Caco-2 (cell line): Measurements from ENCODE around the gene MOBP. TPM values are rescaled to one million over a fixed set of nuclear protein-coding genes. Genes with fewer than 3 reads are reported as not detected.

ENCODE experiments used
- BruUV-seq: library from RNA; stranded (reverse); fragments of 400-500 nt; replicated peaks from 2 replicates; lab custom pipeline; 2021; lab: Mats Ljungman, UMichigan
- CTCF ChIA-PET: fragments of 300-600 bp; sonication (Branson Sonifier 250); formaldehyde crosslinking; loops from one replicate; lab custom pipeline; 2022; ENCODE audit warnings: antibody characterized with exemption; lab: Charles Lee
- POLR2A ChIA-PET: fragments of 300-600 bp; sonication (Branson Sonifier 250); formaldehyde crosslinking; loops from one replicate; lab custom pipeline; 2022; ENCODE audit warnings: antibody characterized with exemption; lab: Charles Lee
- DNase-seq, 2 experiments: peaks; one replicate each; pipeline versions ENCODE4 v3.0.0 to v3.0.0-alpha.2; 2020 to 2022
- H3K27me3 ChIP-seq: replicated peaks from 2 replicates; pipeline ENCODE4 v1.6.0; 2011; ENCODE audit warnings: low read length; ENCODE audit not compliant: control insufficient read depth, insufficient read depth
- H3K36me3 ChIP-seq: 2 replicates; pipeline ENCODE4 v1.5.1; 2011; ENCODE audit warnings: low read length; ENCODE audit not compliant: control insufficient read depth, insufficient read depth
- H3K4me1 ChIP-seq: fragments of 250-450 bp; sonication (Bioruptor Pico); 2 replicates; pipeline ENCODE4 v1.5.1; 2020; ENCODE audit warnings: mild to moderate bottlenecking
- H3K4me3 ChIP-seq: 2 replicates; pipeline ENCODE4 v1.5.1; 2011; ENCODE audit warnings: low read depth, mild to moderate bottlenecking, control low read depth, low read length
- H3K9me3 ChIP-seq: fragments of 250-450 bp; sonication (Bioruptor Pico); 2 replicates; pipeline ENCODE4 v1.5.1; 2020; ENCODE audit warnings: mild to moderate bottlenecking, moderate library complexity
- H3K27ac Mint-ChIP-seq: one replicate; pipeline ENCODE4 v1.8.0; 2022; ENCODE audit warnings: mixed read lengths; ENCODE audit not compliant: unreplicated experiment
- H3K27me3 Mint-ChIP-seq: one replicate; pipeline ENCODE4 v1.8.0; 2022; ENCODE audit warnings: mixed read lengths; ENCODE audit not compliant: insufficient read depth, unreplicated experiment
- H3K36me3 Mint-ChIP-seq: one replicate; pipeline ENCODE4 v1.8.0; 2022; ENCODE audit warnings: mild to moderate bottlenecking, mixed read lengths; ENCODE audit not compliant: insufficient read depth, unreplicated experiment
- H3K4me1 Mint-ChIP-seq: one replicate; pipeline ENCODE4 v1.8.0; 2022; ENCODE audit warnings: low read depth, mixed read lengths; ENCODE audit not compliant: unreplicated experiment
- H3K4me3 Mint-ChIP-seq: one replicate; pipeline ENCODE4 v1.8.0; 2022; ENCODE audit warnings: mild to moderate bottlenecking, moderate library complexity, mixed read lengths; ENCODE audit not compliant: unreplicated experiment
- H3K9me3 Mint-ChIP-seq: one replicate; pipeline ENCODE4 v1.8.0; 2022; ENCODE audit warnings: mixed read lengths; ENCODE audit not compliant: unreplicated experiment
- intact Hi-C: fragments of 100-400 bp; cut with micrococcal nuclease; formaldehyde crosslinking; loops from one replicate; pipeline ENCODE4 v1.10.0; 2022; ENCODE audit not compliant: unreplicated experiment
- total RNA-seq: library from RNA; stranded (reverse); gene quantifications from 2 replicates; pipeline ENCODE4 v1.2.3, GENCODE V29; 2022
- TF ChIP-seq, protein P1 (sequence below), 2 experiments: fragments of 200-600 bp in 1 of 2; IDR thresholded peaks; 1 replicate in 1 of 2; 2 replicates in 1 of 2; pipeline versions ENCODE4 v1.5.1 to v1.8.0; 2011 to 2022; ENCODE audit warnings: antibody characterized with exemption in 1 of 2, control low read depth in 1 of 2, inconsistent platforms in 1 of 2, low read depth in 1 of 2, low read length in 1 of 2, mild to moderate bottlenecking in 1 of 2, moderate library complexity in 1 of 2; ENCODE audit not compliant: insufficient read depth in 1 of 2, severe bottlenecking in 1 of 2, unreplicated experiment in 1 of 2

Gene MOBP
- total RNA-seq, 1 experiment from 2014 or later, result 0.27 TPM

DNA sequence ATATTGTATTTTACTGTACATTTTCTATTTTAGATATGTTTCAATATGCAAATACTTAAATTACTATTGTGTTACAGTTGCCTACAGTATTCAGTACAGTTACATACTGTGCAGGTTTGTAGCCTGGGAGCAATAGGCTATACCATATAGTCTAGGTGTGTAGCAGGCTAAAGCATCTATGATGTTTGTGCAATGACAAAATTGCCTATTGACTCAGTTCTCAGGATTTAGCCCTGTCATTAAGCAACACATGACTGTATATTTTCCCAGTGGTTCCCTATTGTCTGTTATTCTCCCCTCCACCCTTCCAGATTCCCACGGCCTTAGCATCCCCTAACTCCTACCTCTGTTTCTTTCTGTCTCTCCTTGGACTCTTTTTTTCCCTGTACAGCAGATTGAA is 10.7 kb downstream of the MOBP start:
- no TSS peak for BruUV-seq
- Mint-ChIP-seq H3K9me3 (no peaks in the 10 kb centered on the region), H3K4me3 (no peak overlapping the region), H3K36me3 (no peaks in the 10 kb centered on the region), H3K27ac (no peak overlapping the region), H3K4me1 (no peaks in the 10 kb centered on the region), H3K27me3 (peaks cover 6% of the 10 kb centered on the region)
- Histone ChIP-seq H3K9me3 (no peaks in the 10 kb centered on the region), H3K4me3 (no peak overlapping the region), H3K27me3 (no peaks in the 10 kb centered on the region; the same call in 1 of the 2 replicates), H3K36me3 (no peaks in the 10 kb centered on the region), H3K4me1 (no peaks in the 10 kb centered on the region)
- no peak for DNase-seq
- POLR2A ChIA-PET, result no interaction called here
- CTCF ChIA-PET, result no interaction called here
- intact Hi-C loops, result no loop called here
- TF ChIP-seq, protein P1, sequence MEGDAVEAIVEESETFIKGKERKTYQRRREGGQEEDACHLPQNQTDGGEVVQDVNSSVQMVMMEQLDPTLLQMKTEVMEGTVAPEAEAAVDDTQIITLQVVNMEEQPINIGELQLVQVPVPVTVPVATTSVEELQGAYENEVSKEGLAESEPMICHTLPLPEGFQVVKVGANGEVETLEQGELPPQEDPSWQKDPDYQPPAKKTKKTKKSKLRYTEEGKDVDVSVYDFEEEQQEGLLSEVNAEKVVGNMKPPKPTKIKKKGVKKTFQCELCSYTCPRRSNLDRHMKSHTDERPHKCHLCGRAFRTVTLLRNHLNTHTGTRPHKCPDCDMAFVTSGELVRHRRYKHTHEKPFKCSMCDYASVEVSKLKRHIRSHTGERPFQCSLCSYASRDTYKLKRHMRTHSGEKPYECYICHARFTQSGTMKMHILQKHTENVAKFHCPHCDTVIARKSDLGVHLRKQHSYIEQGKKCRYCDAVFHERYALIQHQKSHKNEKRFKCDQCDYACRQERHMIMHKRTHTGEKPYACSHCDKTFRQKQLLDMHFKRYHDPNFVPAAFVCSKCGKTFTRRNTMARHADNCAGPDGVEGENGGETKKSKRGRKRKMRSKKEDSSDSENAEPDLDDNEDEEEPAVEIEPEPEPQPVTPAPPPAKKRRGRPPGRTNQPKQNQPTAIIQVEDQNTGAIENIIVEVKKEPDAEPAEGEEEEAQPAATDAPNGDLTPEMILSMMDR (IDR thresholded peaks at IDR 0.05; ENCODE audit: insufficient read depth in 1 of 2, low read depth in 1 of 2, low read length in 1 of 2, severe bottlenecking in 1 of 2, unreplicated experiment in 1 of 2), result no peak

DNA sequence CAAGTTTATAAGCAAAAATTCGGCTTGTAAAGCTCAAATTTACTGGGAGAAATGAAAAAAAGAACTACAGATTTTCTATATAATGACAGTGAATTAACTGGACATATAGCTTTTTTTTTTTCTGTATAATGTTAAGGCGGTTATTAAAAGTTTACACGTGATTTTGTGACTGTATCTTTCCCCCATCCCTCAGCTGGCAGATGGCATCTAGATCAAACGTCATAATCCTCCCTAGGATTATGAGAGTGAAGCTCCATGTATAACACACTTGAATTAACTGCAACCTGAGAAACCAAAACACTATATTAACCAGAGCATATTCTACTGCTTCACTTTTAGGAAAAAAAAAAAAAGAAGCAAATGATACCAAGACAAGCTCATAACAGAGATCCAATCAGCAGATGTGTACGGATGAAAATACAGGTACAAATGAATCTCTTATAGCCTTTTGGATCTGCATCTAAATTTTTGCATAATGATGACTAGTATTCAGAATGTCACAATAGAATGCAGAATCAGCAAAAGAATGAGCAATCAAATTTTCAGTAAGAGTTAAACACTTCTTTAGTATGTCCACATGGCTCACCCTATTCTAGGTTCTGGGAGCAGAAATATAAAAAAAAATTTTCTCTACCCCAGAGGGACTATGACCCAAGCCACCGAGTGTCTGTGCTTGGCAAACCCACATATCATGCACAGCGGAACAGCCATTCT is 12.4 kb downstream of the MOBP start:
- TF ChIP-seq, protein P1 (IDR thresholded peaks at IDR 0.05; ENCODE audit: insufficient read depth in 1 of 2, low read depth in 1 of 2, low read length in 1 of 2, severe bottlenecking in 1 of 2, unreplicated experiment in 1 of 2), result no peak
- no peaks in the 10 kb centered on the region; the same call in 1 of the 2 replicates for H3K27me3 ChIP-seq
- Mint-ChIP-seq H3K27me3 (no peaks in the 10 kb centered on the region), H3K4me1 (no peaks in the 10 kb centered on the region), H3K36me3 (no peaks in the 10 kb centered on the region), H3K9me3 (no peaks in the 10 kb centered on the region), H3K4me3 (no peak overlapping the region), H3K27ac (no peak overlapping the region)
- H3K4me1 ChIP-seq, result no peaks in the 10 kb centered on the region
- intact Hi-C loops, result no loop called here
- H3K36me3 ChIP-seq, result no peaks in the 10 kb centered on the region
- ChIA-PET POLR2A (no interaction called here), CTCF (no interaction called here)
- no peak for DNase-seq
- no peaks in the 10 kb centered on the region for H3K9me3 ChIP-seq
- no peak overlapping the region for H3K4me3 ChIP-seq
- no TSS peak for BruUV-seq

GRCh38 chr3:39485547-39485946 is 18.1 kb downstream of the MOBP start:
- BruUV-seq, result no TSS peak

More at GRCh38 chr3:39485547-39485946, 18.1 kb downstream of the MOBP start:
- Histone ChIP-seq H3K9me3 (no peaks in the 10 kb centered on the region), H3K4me1 (no peaks in the 10 kb centered on the region), H3K4me3 (no peak overlapping the region), H3K27me3 (no peaks in the 10 kb centered on the region), H3K36me3 (no peaks in the 10 kb centered on the region)
- ChIA-PET CTCF (no interaction called here), POLR2A (no interaction called here)
- Mint-ChIP-seq H3K27me3 (peaks cover 6% of the 10 kb centered on the region), H3K9me3 (peaks cover 9% of the 10 kb centered on the region), H3K27ac (no peak overlapping the region), H3K4me3 (no peak overlapping the region), H3K36me3 (no peaks in the 10 kb centered on the region), H3K4me1 (no peaks in the 10 kb centered on the region)
- intact Hi-C loops, result no loop called here
- TF ChIP-seq, protein P1 (IDR thresholded peaks at IDR 0.05; ENCODE audit: insufficient read depth in 1 of 2, low read depth in 1 of 2, low read length in 1 of 2, severe bottlenecking in 1 of 2, unreplicated experiment in 1 of 2), result no peak
- no peak for DNase-seq
